H9 (cell line): ENCODE data around the gene NF1. TPM values are rescaled to one million over a fixed set of nuclear protein-coding genes. Genes with fewer than 3 reads are reported as not detected.

ENCODE experiments used
- DNase-seq: peaks from one replicate; pipeline ENCODE4 v3.0.0-alpha.2; 2017
- H2AFZ ChIP-seq: one replicate; pipeline ENCODE4 v1.6.1; 2013; ENCODE audit warnings: mild to moderate bottlenecking, low read length, control low read depth, moderate library complexity
- H2AK5ac ChIP-seq: 2 replicates; pipeline ENCODE4 v1.6.1; 2013; ENCODE audit warnings: low read length, control low read depth, mixed read lengths; ENCODE audit not compliant: insufficient read length
- H2BK120ac ChIP-seq: one replicate; pipeline ENCODE4 v1.6.1; 2013; ENCODE audit warnings: low read depth, mild to moderate bottlenecking, low read length, control low read depth, inconsistent platforms; ENCODE audit not compliant: poor library complexity, severe bottlenecking
- H2BK12ac ChIP-seq: 2 replicates; pipeline ENCODE4 v1.6.1; 2013; ENCODE audit warnings: low read length, control low read depth, mixed read lengths, low read depth; ENCODE audit not compliant: insufficient read length
- H2BK15ac ChIP-seq: 2 replicates; pipeline ENCODE4 v1.6.1; 2013; ENCODE audit warnings: low read depth, low read length, control low read depth
- H2BK20ac ChIP-seq: one replicate; pipeline ENCODE4 v1.6.1; 2013; ENCODE audit warnings: low read depth, mild to moderate bottlenecking, low read length, control low read depth, inconsistent platforms; ENCODE audit not compliant: poor library complexity, severe bottlenecking
- H2BK5ac ChIP-seq: 2 replicates; pipeline ENCODE4 v1.6.1; 2013; ENCODE audit warnings: low read length, control low read depth, mixed read lengths; ENCODE audit not compliant: insufficient read length
- H3K14ac ChIP-seq: 2 replicates; pipeline ENCODE4 v1.6.1; 2013; ENCODE audit warnings: low read length, control low read depth; ENCODE audit not compliant: insufficient read depth
- H3K18ac ChIP-seq: 2 replicates; pipeline ENCODE4 v1.6.1; 2013; ENCODE audit warnings: low read depth, mild to moderate bottlenecking, mixed read lengths, low read length, control low read depth; ENCODE audit not compliant: insufficient read length
- H3K23ac ChIP-seq: 2 replicates; pipeline ENCODE4 v1.6.1; 2013; ENCODE audit warnings: low read length, control low read depth, mixed read lengths, low read depth; ENCODE audit not compliant: insufficient read length
- H3K23me2 ChIP-seq: 2 replicates; pipeline ENCODE4 v1.6.1; 2013; ENCODE audit warnings: low read depth, mild to moderate bottlenecking, mixed read lengths, low read length, control low read depth; ENCODE audit not compliant: insufficient read length, poor library complexity, severe bottlenecking
- H3K27ac ChIP-seq: 2 replicates; pipeline ENCODE4 v1.5.1; 2013; ENCODE audit warnings: low read length, control low read depth, mixed read lengths, low read depth; ENCODE audit not compliant: insufficient read length
- H3K27me3 ChIP-seq: 2 replicates; pipeline ENCODE4 v1.6.1; 2013; ENCODE audit warnings: low read length, control low read depth, inconsistent platforms; ENCODE audit not compliant: insufficient read depth
- H3K4ac ChIP-seq: 2 replicates; pipeline ENCODE4 v1.6.1; 2013; ENCODE audit warnings: low read depth, mild to moderate bottlenecking, control low read depth, inconsistent platforms, low read length, moderate library complexity
- H3K4me1 ChIP-seq: 2 replicates; pipeline ENCODE4 v1.6.1; 2013; ENCODE audit warnings: low read length, control low read depth, inconsistent platforms; ENCODE audit not compliant: insufficient read depth
- H3K4me2 ChIP-seq: 2 replicates; pipeline ENCODE4 v1.6.1; 2013; ENCODE audit warnings: low read length, control low read depth, mixed read lengths; ENCODE audit not compliant: insufficient read length, insufficient read depth
- H3K56ac ChIP-seq: 2 replicates; pipeline ENCODE4 v1.6.1; 2013; ENCODE audit warnings: low read depth, mild to moderate bottlenecking, mixed read lengths, low read length, control low read depth; ENCODE audit not compliant: insufficient read length
- H3K79me1 ChIP-seq: 2 replicates; pipeline ENCODE4 v1.6.1; 2013; ENCODE audit warnings: low read depth, mild to moderate bottlenecking, moderate library complexity, low read length, control low read depth, inconsistent platforms; ENCODE audit not compliant: insufficient read depth, poor library complexity, severe bottlenecking
- H3K79me2 ChIP-seq: 2 replicates; pipeline ENCODE4 v1.6.1; 2013; ENCODE audit warnings: low read length, control low read depth, inconsistent platforms; ENCODE audit not compliant: insufficient read depth
- H3K9ac ChIP-seq: 2 replicates; pipeline ENCODE4 v1.6.1; 2013; ENCODE audit warnings: low read length, control low read depth, mixed read lengths; ENCODE audit not compliant: insufficient read length; ENCODE audit errors: extremely low read depth
- H3K9me3 ChIP-seq: one replicate; pipeline ENCODE4 v1.6.1; 2013; ENCODE audit warnings: low read depth, low read length, inconsistent platforms; ENCODE audit not compliant: control insufficient read depth
- H3T11ph ChIP-seq: one replicate; pipeline ENCODE4 v1.6.1; 2013; ENCODE audit warnings: mild to moderate bottlenecking, low read length, control low read depth, inconsistent platforms
- H4K20me1 ChIP-seq: one replicate; pipeline ENCODE4 v1.6.1; 2013; ENCODE audit not compliant: control insufficient read depth, insufficient read length, insufficient read depth
- H4K5ac ChIP-seq: 2 replicates; pipeline ENCODE4 v1.6.1; 2013; ENCODE audit warnings: low read depth, mild to moderate bottlenecking, mixed read lengths, low read length, control low read depth; ENCODE audit not compliant: insufficient read length
- H4K8ac ChIP-seq: replicated peaks from 2 replicates; pipeline ENCODE4 v1.6.1; 2013; ENCODE audit warnings: low read length, control low read depth, mixed read lengths, low read depth; ENCODE audit not compliant: insufficient read length
- H4K91ac ChIP-seq: 2 replicates; pipeline ENCODE4 v1.6.1; 2013; ENCODE audit warnings: low read depth, mild to moderate bottlenecking, moderate library complexity, mixed read lengths, low read length, control low read depth; ENCODE audit not compliant: insufficient read length
- H3K27ac Mint-ChIP-seq, 3 experiments: 2 replicates in 2 of 3; 3 replicates in 1 of 3; pipeline ENCODE4 v1.8.0; 2020 to 2021; ENCODE audit warnings: mixed read lengths in 3 of 3, mild to moderate bottlenecking in 1 of 3, moderate library complexity in 1 of 3
- H3K27me3 Mint-ChIP-seq: 2 replicates; pipeline ENCODE4 v1.8.0; 2021; ENCODE audit warnings: low read depth, mild to moderate bottlenecking, moderate library complexity, mixed read lengths
- H3K36me3 Mint-ChIP-seq, 3 experiments: 2 replicates in 2 of 3; 3 replicates in 1 of 3; pipeline ENCODE4 v1.8.0; 2020 to 2021; ENCODE audit warnings: low read depth in 3 of 3, mixed read lengths in 3 of 3; ENCODE audit not compliant: insufficient read depth in 1 of 3
- H3K4me1 Mint-ChIP-seq, 2 experiments: 2 replicates each; pipeline ENCODE4 v1.8.0; 2020; ENCODE audit warnings: mixed read lengths in 2 of 2
- H3K4me3 Mint-ChIP-seq, 2 experiments: 2 replicates in 1 of 2; 3 replicates in 1 of 2; pipeline ENCODE4 v1.8.0; 2020 to 2021; ENCODE audit warnings: mild to moderate bottlenecking in 2 of 2, mixed read lengths in 2 of 2, moderate library complexity in 1 of 2
- H3K9me3 Mint-ChIP-seq, 2 experiments: 2 replicates in 1 of 2; 3 replicates in 1 of 2; pipeline ENCODE4 v1.8.0; 2020; ENCODE audit warnings: mild to moderate bottlenecking in 2 of 2, mixed read lengths in 2 of 2, moderate library complexity in 1 of 2
- WGBS: extraction: QIAGEN DNeasy Blood & Tissue Kit; methylation state at CpG from one replicate; pipeline ENCODE4 v1.1.7; 2013; ENCODE audit warnings: missing lambda C conversion rate, low lambda C conversion rate, mixed read lengths; ENCODE audit not compliant: insufficient read length; ENCODE audit errors: extremely low coverage; 5-methylcytosine and 5-hydroxymethylcytosine counted together
- total RNA-seq: library from RNA; stranded (reverse); gene quantifications from 2 replicates; pipeline ENCODE4 v1.2.1, GENCODE V29; 2021
- TF ChIP-seq, protein P1 (sequence below): fragments of 200-600 bp; sonication (generic); conservative IDR thresholded peaks from 3 replicates; pipeline ENCODE4 v1.8.0; 2021; ENCODE audit warnings: antibody characterized with exemption, mild to moderate bottlenecking

The NF1 gene
- total RNA-seq, 1 experiment from 2014 or later: 38.1 TPM

DNA sequence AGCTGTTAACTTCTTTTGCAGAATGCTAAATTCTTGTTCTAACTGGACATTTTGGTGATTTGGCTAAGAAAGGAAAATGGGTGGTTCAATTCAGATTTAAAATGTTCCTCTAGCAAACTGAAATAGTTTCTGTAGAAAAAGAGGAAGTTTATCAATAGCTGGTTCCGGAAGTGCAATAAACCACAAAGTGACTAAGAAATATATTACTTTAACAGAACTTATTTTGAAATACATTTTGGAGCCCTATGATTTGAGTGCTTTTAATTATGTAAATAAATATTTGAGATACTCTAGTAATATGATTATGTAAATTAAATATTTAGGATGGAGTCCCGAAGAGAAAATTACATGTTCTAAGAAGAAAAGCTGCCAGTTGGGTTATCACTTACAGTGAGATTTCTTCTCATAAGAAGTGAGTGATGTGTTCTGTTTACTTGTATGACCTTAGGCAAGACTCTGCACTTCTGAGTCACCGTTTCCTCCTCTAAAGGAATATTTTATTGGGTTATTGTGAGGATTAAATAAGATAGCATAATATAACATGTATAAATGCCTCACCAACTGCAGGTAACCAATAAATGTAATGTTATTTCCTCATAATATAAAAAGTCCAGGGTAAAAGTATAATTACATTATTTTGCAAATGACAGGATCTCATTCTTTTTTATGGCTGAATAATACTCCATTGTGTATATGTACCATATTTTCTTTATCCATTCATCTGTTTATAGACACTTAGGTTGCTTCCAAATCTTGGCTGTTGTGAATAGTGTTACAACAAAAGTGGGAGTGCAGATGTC lies 219.4 kb downstream of the NF1 start, which contains the start of gene EVI2B:
Gene EVI2B (minus strand): TSS at position 73 of the 800 bp plus-strand sequence. CDS start 8,445 bp downstream, outside the sequence.
- H3K36me3 Mint-ChIP-seq: no peaks in the 10 kb centered on the region

More for the DNA sequence above, 219.4 kb downstream of the NF1 start, which contains the start of gene EVI2B:
- Histone ChIP-seq H3K4me1 (no peaks in the 10 kb centered on the region), H3K9ac (no peak within 1 kb of the TSS), H3K27me3 (no peaks in the 10 kb centered on the region), H2BK120ac (no peak within 1 kb of the TSS), H4K20me1 (no peaks in the 10 kb centered on the region), H3K4ac (no peak within 1 kb of the TSS), H3K23ac (no peak within 1 kb of the TSS), H3K79me2 (no peaks in the 10 kb centered on the region), H2BK15ac (no peak within 1 kb of the TSS), H4K8ac (no peak within 1 kb of the TSS), H3T11ph (no peak within 1 kb of the TSS), H3K4me2 (no peak within 1 kb of the TSS), H2BK12ac (no peak within 1 kb of the TSS), H4K5ac (no peak within 1 kb of the TSS), H2BK5ac (no peak within 1 kb of the TSS), H2AK5ac (no peak within 1 kb of the TSS), H2AFZ (no peak within 1 kb of the TSS), H3K27ac (no peak within 1 kb of the TSS), H3K23me2 (no peaks in the 10 kb centered on the region), H3K79me1 (no peaks in the 10 kb centered on the region), H3K56ac (no peak within 1 kb of the TSS), H3K14ac (no peak within 1 kb of the TSS), H3K18ac (no peak within 1 kb of the TSS), H2BK20ac (no peak within 1 kb of the TSS), H3K9me3 (no peaks in the 10 kb centered on the region), H4K91ac (no peak within 1 kb of the TSS)
- no peaks in the 10 kb centered on the region for H3K27me3 Mint-ChIP-seq
- peaks cover 11 to 13% of the 10 kb centered on the region in 2 experiments for H3K4me1 Mint-ChIP-seq
- TF ChIP-seq, protein P1, sequence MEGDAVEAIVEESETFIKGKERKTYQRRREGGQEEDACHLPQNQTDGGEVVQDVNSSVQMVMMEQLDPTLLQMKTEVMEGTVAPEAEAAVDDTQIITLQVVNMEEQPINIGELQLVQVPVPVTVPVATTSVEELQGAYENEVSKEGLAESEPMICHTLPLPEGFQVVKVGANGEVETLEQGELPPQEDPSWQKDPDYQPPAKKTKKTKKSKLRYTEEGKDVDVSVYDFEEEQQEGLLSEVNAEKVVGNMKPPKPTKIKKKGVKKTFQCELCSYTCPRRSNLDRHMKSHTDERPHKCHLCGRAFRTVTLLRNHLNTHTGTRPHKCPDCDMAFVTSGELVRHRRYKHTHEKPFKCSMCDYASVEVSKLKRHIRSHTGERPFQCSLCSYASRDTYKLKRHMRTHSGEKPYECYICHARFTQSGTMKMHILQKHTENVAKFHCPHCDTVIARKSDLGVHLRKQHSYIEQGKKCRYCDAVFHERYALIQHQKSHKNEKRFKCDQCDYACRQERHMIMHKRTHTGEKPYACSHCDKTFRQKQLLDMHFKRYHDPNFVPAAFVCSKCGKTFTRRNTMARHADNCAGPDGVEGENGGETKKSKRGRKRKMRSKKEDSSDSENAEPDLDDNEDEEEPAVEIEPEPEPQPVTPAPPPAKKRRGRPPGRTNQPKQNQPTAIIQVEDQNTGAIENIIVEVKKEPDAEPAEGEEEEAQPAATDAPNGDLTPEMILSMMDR: no peak
- WGBS: no CpG with 5 or more reads among the region's 3 CpGs
- no peaks in the 10 kb centered on the region for H3K9me3 Mint-ChIP-seq
- no peak within 1 kb of the TSS for H3K27ac Mint-ChIP-seq
- DNase-seq: no peak
- no peak within 1 kb of the TSS for H3K4me3 Mint-ChIP-seq
